AG04450 (cell line): ENCODE data around the gene DPEP2NB. TPM values are rescaled to one million over a fixed set of nuclear protein-coding genes. Genes with fewer than 3 reads are reported as not detected.

Experiments used
- CTCF ChIA-PET: fragments of 300-600, 350-600 bp; formaldehyde crosslinking; extraction: SDS; loops from one replicate; lab custom pipeline; 2022; ENCODE audit warnings: antibody characterized with exemption, inconsistent platforms; lab: Charles Lee
- POLR2A ChIA-PET: fragments of 350-600 bp; formaldehyde crosslinking; extraction: SDS; loops from one replicate; lab custom pipeline; 2021; ENCODE audit warnings: antibody characterized with exemption, inconsistent platforms; lab: Yijun Ruan, JAX
- DNase-seq: peaks from one replicate; pipeline ENCODE4 v3.0.0-alpha.2; 2011; ENCODE audit warnings: low read depth, low spot score
- H3K27ac ChIP-seq: one replicate; pipeline ENCODE4 v1.5.1; 2012; ENCODE audit warnings: low read depth, low read length, control low read depth
- H3K27me3 ChIP-seq: one replicate; pipeline ENCODE4 v1.6.0; 2012; ENCODE audit warnings: low read length; ENCODE audit not compliant: control insufficient read depth, insufficient read depth
- H3K4me3 ChIP-seq: 2 replicates; pipeline ENCODE4 v1.5.1; 2011; ENCODE audit warnings: mild to moderate bottlenecking, low read depth, low read length, control low read depth
- H3K9me3 ChIP-seq: 2 replicates; pipeline ENCODE4 v1.5.1; 2012; ENCODE audit warnings: low read length; ENCODE audit not compliant: control insufficient read depth, insufficient read depth
- polyA plus RNA-seq: library from polyadenylated mRNA; depleted of rRNA; stranded (reverse); fragments of >200 nt; gene quantifications from 2 replicates; pipeline ENCODE4 v1.2.3, GENCODE V29; 2011
- TF ChIP-seq, protein P1 (sequence below): IDR thresholded peaks from 2 replicates; pipeline ENCODE4 v1.5.1; 2011; ENCODE audit warnings: low read depth, low read length, control low read depth, inconsistent platforms

DPEP2NB gene
- polyA plus RNA-seq, 1 experiment, result not detected

DNA sequence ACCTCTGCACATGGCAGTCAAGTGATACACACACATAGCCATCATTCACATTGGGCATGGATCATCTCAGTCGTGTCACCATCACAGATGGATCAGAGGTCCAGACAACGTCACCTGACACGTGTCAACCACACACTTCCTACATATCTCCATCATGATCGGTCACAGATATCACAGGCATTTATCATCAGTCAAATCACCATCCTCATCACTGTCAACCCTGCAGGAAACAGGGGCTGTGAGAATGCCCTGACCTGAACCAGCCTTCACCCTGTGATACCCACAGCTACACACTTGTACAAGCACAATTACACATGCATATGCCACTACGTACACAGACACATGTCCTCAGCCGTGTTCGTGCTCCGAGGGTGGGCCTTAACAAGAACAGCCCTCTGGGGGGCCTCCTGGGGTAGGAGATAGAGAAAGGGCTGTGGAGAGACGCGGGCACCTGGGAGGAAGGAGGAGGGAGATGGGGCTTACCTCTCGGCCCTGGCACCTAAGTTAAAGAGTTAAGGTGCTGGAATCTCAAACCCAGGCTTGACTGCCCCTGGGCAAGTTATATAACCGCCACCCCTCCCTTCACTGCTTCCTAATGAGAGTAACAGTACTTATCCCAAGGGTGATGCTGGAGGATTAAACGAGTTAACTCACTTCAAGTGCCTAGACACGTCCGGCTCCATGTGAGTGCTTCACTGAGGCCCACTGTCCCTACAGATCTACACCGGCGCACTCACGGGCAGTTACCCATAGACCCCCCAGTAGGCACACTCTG, 48.3 kb downstream of the DPEP2NB start:
- CTCF ChIA-PET, result no interaction called here
- POLR2A ChIA-PET, result interaction anchor here (1.8 kb wide), 1 partner anchor 8 kb away, joined by 9 read pairs; no protein-coding TSS in a partner anchor
- Histone ChIP-seq H3K27ac (peak overlapping the region; percentile 80), H3K9me3 (no peaks in the 10 kb centered on the region; the same call in 1 of the 2 replicates), H3K4me3 (peak overlapping the region; percentile 89), H3K27me3 (no peaks in the 10 kb centered on the region)
- TF ChIP-seq, protein P1, sequence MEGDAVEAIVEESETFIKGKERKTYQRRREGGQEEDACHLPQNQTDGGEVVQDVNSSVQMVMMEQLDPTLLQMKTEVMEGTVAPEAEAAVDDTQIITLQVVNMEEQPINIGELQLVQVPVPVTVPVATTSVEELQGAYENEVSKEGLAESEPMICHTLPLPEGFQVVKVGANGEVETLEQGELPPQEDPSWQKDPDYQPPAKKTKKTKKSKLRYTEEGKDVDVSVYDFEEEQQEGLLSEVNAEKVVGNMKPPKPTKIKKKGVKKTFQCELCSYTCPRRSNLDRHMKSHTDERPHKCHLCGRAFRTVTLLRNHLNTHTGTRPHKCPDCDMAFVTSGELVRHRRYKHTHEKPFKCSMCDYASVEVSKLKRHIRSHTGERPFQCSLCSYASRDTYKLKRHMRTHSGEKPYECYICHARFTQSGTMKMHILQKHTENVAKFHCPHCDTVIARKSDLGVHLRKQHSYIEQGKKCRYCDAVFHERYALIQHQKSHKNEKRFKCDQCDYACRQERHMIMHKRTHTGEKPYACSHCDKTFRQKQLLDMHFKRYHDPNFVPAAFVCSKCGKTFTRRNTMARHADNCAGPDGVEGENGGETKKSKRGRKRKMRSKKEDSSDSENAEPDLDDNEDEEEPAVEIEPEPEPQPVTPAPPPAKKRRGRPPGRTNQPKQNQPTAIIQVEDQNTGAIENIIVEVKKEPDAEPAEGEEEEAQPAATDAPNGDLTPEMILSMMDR, result no peak
- DNase-seq, result no peak

- TF ChIP-seq, protein P1, result no peak
- H3K27ac ChIP-seq, result peak overlapping the region; percentile 47
- no peaks in the 10 kb centered on the region; the same call in 1 of the 2 replicates for H3K9me3 ChIP-seq
- DNase-seq, result no peak
- CTCF ChIA-PET, result no interaction called here
- H3K27me3 ChIP-seq, result no peaks in the 10 kb centered on the region
- POLR2A ChIA-PET, result interaction anchor here (0.6 to 1.1 kb wide), 2 partner anchors 271 to 281 kb away, joined by 3 to 4 read pairs; no protein-coding TSS in a partner anchor
- peak overlapping the region; percentile 89 for H3K4me3 ChIP-seq
Observed at GRCh38 chr16:67966549-67967182, 49.0 kb downstream of the DPEP2NB start.

GRCh38 chr16:67965668-67966548, 49.8 kb downstream of the DPEP2NB start:
- Histone ChIP-seq H3K27ac (peak overlapping the region; percentile 47), H3K4me3 (peak overlapping the region; percentile 89), H3K9me3 (no peaks in the 10 kb centered on the region; the same call in 1 of the 2 replicates), H3K27me3 (no peaks in the 10 kb centered on the region)
- DNase-seq, result no peak
- POLR2A ChIA-PET, result interaction anchor here (1.1 kb wide), 1 partner anchor 271 kb away, joined by 3 read pairs; no protein-coding TSS in a partner anchor
- TF ChIP-seq, protein P1, result no peak
- CTCF ChIA-PET, result interaction anchor here (0.6 kb wide), 1 partner anchor 36 kb away, joined by 3 read pairs; no protein-coding TSS in a partner anchor

DNA sequence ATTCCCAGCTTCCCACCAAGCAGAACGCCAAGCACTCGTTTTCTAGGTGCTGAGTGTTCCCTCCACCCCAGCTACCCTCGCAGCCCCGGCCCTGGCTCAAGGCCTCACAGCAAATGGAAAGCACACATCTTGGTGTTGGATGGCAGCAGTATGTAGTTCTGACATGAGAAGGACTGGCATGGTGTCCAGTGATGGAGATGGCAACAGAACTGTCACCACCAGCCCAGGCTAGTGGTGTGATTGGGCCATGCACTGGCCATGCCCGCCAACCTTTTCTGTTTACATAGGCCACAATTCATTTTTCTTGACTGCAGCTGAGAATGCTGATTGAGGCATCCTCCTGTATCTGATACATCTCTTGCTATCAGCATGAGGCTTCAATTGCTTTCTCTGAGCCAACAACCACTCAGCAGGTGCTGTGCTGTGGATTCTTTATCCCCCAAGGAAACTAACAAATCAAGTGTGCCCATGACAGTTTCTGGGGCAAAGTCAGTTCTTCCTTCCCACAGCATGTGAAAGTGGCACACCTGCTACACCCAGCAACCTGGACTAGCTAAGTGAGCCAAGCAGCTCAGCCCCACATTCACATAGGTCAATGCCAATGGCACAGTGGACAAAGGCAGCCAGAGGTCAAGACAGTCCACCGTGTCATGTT, 51.1 kb downstream of the DPEP2NB start:
- ChIA-PET CTCF (interaction anchor here (0.6 to 0.7 kb wide), 2 partner anchors 76 to 265 kb away, joined by 3 read pairs; no protein-coding TSS in a partner anchor), POLR2A (no interaction called here)

More for the DNA sequence above, 51.1 kb downstream of the DPEP2NB start:
- no peaks in the 10 kb centered on the region; the same call in 1 of the 2 replicates for H3K9me3 ChIP-seq
- H3K4me3 ChIP-seq, result no peak overlapping the region
- TF ChIP-seq, protein P1, result no peak
- DNase-seq, result no peak
- no peaks in the 10 kb centered on the region for H3K27me3 ChIP-seq
- no peak overlapping the region for H3K27ac ChIP-seq
